COLO668 (cell line): ENCODE measurements around the gene ITSN1.

Experiments
- DNase-seq: peaks from one replicate; lab custom pipeline; 2025; ENCODE audit not compliant: unreplicated experiment; lab: John Stamatoyannopoulos, UW

Gene ITSN1

GRCh38 chr21:33881689-33882440 is 239.6 kb downstream of the ITSN1 start:
- DNase-seq, result no peak

GRCh38 chr21:33883118-33883517 is 240.8 kb downstream of the ITSN1 start:
- no peak for DNase-seq

- DNase-seq, result no peak
Observed at GRCh38 chr21:33884376-33885171, 242.3 kb downstream of the ITSN1 start.

- DNase-seq, result no peak
Observed at GRCh38 chr21:33885172-33885514, 242.8 kb downstream of the ITSN1 start.

DNA sequence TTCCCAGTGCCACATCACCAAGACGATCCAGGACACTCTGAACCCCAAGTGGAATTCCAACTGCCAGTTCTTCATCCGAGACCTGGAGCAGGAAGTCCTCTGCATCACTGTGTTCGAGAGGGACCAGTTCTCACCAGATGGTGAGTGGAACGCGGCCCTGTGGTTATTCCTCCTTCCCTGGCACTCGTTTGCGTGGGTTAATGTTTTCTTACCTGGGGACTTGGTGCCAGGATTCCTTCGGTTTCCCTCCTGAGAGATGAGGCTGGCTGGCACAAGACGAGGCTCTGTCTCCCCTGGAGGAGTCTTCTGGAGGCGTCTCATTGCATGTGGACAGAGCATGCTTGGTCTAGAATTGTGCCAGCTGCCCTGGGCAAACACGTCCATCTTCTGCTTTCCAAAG is 244.0 kb downstream of the ITSN1 start:
- DNase-seq, result no peak

GRCh38 chr21:33890187-33890586 is 247.9 kb downstream of the ITSN1 start:
- DNase-seq, result no peak

- DNase-seq, result no peak
Observed at GRCh38 chr21:33892853-33893252, 250.6 kb downstream of the ITSN1 start.

- no peak for DNase-seq
Observed at GRCh38 chr21:33893917-33894316, 251.6 kb downstream of the ITSN1 start.

DNA sequence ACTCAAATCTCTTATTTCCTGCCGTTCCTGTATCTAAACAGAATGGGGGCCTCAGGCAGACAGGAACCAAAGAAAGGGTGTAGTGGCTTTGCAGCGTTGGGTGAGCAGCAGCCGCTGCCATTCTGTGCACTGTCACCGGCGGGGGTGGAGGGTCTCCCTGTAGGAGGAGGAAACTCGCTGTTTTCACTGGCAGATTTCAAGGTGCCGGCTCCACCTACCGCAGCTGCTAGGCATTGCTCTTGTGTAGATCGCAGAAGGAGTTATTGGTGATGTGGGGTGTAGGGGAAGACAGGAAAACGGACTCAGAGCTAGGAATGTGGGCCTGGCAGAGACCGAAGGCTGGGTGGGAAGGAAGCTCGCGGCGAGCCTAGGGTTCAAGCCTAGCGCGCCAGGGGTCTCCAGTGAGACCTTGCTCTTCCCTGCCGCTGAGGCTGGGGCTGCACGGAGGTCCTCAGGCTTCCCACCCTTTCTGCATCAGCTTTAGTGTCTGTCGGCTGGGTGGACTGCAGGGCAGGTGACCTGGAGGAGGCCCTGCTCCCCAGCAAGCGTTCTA is 252.5 kb downstream of the ITSN1 start:
- peak; percentile 80 for DNase-seq

- no peak for DNase-seq
Observed at GRCh38 chr21:33895356-33895755, 253.1 kb downstream of the ITSN1 start.

DNA sequence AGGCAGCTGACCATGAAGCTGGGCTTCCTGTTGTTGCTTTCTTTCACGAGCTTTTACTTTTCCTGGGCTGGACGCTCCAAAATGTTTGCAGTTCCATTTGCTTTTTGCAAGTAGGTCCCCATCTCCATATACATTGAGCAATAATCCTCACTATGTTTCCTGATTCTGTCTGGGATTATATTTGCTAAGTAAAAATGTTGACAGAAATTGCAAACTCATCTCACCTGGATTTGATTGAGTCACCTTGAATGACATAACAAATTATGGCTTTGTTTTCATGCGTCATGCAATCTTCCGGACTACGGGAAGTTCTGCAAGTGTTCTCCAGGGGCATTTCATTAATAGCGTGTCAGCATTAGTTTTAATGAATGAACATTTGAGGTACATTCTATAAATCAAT is 254.4 kb downstream of the ITSN1 start:
- no peak for DNase-seq

- no peak for DNase-seq
Observed at GRCh38 chr21:33897098-33897497, 254.8 kb downstream of the ITSN1 start.

- no peak for DNase-seq
Observed at GRCh38 chr21:33897739-33898138, 255.4 kb downstream of the ITSN1 start.

GRCh38 chr21:33898586-33898985 is 256.3 kb downstream of the ITSN1 start:
- DNase-seq, result no peak

- DNase-seq, result no peak
Observed at GRCh38 chr21:33899199-33899598, 256.9 kb downstream of the ITSN1 start.

GRCh38 chr21:33901412-33902288 is 259.3 kb downstream of the ITSN1 start:
- peak; percentile 58 for DNase-seq

DNA sequence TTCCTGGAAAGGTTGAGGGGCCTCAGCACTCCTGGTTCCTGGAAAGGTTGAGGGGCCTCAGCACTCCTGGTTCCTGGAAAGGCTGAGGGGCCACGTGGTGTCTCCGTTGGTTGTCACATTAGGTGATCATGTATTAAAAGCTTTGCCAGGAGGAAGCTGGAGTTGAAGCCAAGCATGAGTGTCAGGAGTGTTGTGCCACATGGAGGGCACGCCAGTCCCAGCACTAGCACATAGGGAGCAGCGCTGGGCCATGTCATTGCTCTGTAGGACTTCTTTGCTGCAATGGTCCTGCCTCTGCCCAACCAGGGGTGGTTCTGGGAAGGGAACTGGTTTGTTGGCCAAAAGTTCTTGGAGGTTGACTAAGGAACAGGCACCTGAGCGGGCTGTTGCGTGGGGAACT is 260.0 kb downstream of the ITSN1 start:
- DNase-seq, result no peak

GRCh38 chr21:33904041-33904440 is 261.7 kb downstream of the ITSN1 start:
- no peak for DNase-seq

DNA sequence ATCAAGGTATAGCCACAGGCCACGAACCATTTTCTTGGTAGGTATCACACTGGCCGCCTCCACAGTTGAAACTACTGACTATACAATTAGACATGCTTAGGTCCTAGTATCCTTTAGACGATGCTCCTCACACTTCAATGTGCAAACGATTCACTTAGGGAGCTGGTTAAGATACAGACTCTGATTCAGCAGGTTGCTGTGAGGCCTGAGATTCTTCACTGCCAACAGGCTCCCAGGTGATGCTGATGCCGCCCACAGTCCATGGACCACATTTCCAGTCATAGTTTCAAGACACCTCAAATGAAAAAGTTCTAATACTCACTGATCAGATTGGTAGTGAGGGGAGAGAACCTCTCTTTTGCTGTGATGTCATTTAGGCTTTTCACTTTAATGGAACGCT is 266.5 kb downstream of the ITSN1 start:
- DNase-seq, result no peak

DNA sequence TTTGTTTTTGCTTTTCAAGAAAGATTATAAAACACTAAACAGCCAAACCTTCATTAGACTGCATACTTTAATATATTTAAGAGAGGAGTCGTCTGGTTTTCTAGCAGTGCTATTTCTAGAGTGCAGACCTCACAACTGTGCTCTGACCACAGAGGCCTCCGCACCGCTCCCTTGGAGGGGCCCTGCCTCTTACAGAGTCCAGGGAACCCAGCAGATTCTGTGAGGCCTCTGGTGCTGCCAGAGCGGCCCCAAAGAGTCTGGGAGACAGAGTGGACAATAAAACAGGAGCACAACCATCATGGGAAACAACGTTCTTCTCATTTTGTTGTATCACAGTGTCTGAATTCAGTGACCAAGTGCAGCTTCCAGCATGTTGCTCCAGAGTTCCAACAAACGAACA is 267.5 kb downstream of the ITSN1 start:
- no peak for DNase-seq

- no peak for DNase-seq
Observed at GRCh38 chr21:33914188-33914587, 271.9 kb downstream of the ITSN1 start.
